ENCODE data around the gene MOSMO. TPM values are rescaled to one million over a fixed set of nuclear protein-coding genes. Genes with fewer than 3 reads are reported as not detected.

MOSMO gene
- polyA plus RNA-seq, 1 experiment = 7.3 TPM

- POLR2A ChIA-PET = interaction anchor here (0.7 to 1.0 kb wide), 2 partner anchors 14 to 1109 kb away, joined by 7 to 12 read pairs; no protein-coding TSS in a partner anchor
- TF ChIP-seq CTCF (IDR thresholded peaks at IDR 0.05; ENCODE audit: insufficient read depth, low read depth, low read length) = no peak
- CTCF ChIA-PET = interaction anchor here (0.6 to 2.9 kb wide), 2 partner anchors 52 to 66 kb away, joined by 4 to 13 read pairs; no protein-coding TSS in a partner anchor
Measured at GRCh38 chr16:22012241-22012640, 4.3 kb downstream of the MOSMO start.

GRCh38 chr16:22013486-22013885 lies 5.6 kb downstream of the MOSMO start:
- no peak for TF ChIP-seq CTCF (IDR thresholded peaks at IDR 0.05; ENCODE audit: insufficient read depth, low read depth, low read length)
- POLR2A ChIA-PET = no interaction called here
- CTCF ChIA-PET = no interaction called here
- no peaks in the 10 kb centered on the region for H3K36me3 ChIP-seq (ENCODE audit: control insufficient read depth, insufficient read depth, low read length)
- no peak overlapping the region for H3K4me3 ChIP-seq (ENCODE audit: low read depth, low read length)
- DNase-seq (ENCODE audit: low read depth) = no peak
- no peaks in the 10 kb centered on the region for H3K27me3 ChIP-seq (ENCODE audit: control insufficient read depth, insufficient read depth, low read length)

More at GRCh38 chr16:22012241-22012640, 4.3 kb downstream of the MOSMO start:
- Histone ChIP-seq H3K36me3 (ENCODE audit: control insufficient read depth, insufficient read depth, low read length) (no peaks in the 10 kb centered on the region), H3K4me3 (ENCODE audit: low read depth, low read length) (no peak overlapping the region), H3K27me3 (ENCODE audit: control insufficient read depth, insufficient read depth, low read length) (no peaks in the 10 kb centered on the region)
- DNase-seq (ENCODE audit: low read depth) = no peak

- no peak overlapping the region for H3K4me3 ChIP-seq (ENCODE audit: low read depth, low read length)
- ChIA-PET CTCF (interaction anchor here (1.5 to 1.6 kb wide), 2 partner anchors 63 to 174 kb away, joined by 3 to 6 read pairs; no protein-coding TSS in a partner anchor), POLR2A (no interaction called here)
- no peaks in the 10 kb centered on the region for H3K36me3 ChIP-seq (ENCODE audit: control insufficient read depth, insufficient read depth, low read length)
- DNase-seq (ENCODE audit: low read depth) = no peak
- TF ChIP-seq CTCF (IDR thresholded peaks at IDR 0.05; ENCODE audit: insufficient read depth, low read depth, low read length) = no peak
- no peaks in the 10 kb centered on the region for H3K27me3 ChIP-seq (ENCODE audit: control insufficient read depth, insufficient read depth, low read length)
Measured at GRCh38 chr16:22014271-22014873, 6.5 kb downstream of the MOSMO start.

DNA sequence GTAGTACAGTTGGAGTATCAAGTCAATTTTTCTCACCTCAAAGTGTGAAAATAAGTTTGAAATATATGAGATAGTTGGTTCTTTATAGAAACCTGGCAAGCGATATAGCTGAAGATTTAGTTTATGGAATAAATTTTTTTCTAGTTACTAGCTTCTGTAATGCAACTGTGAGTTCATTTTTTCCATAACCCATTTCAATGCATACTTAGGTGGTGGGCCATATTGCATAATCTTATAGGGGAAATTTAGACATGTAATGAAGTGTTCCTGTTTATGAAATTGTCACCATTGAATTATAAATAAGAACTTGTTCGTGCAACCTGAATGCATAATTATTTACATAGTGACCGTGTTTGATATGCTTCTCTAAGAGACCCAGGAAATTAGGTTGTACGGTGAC lies 9.0 kb downstream of the MOSMO start:
- CTCF ChIA-PET = interaction anchor here (1.7 to 1.8 kb wide), 2 partner anchors 15 to 61 kb away, joined by 3 to 10 read pairs; no protein-coding TSS in a partner anchor
- Histone ChIP-seq H3K4me3 (ENCODE audit: low read depth, low read length) (no peak overlapping the region), H3K27me3 (ENCODE audit: control insufficient read depth, insufficient read depth, low read length) (no peaks in the 10 kb centered on the region), H3K36me3 (ENCODE audit: control insufficient read depth, insufficient read depth, low read length) (no peaks in the 10 kb centered on the region)
- no peak for TF ChIP-seq CTCF (IDR thresholded peaks at IDR 0.05; ENCODE audit: insufficient read depth, low read depth, low read length)
- no peak for DNase-seq (ENCODE audit: low read depth)
- POLR2A ChIA-PET = no interaction called here

DNA sequence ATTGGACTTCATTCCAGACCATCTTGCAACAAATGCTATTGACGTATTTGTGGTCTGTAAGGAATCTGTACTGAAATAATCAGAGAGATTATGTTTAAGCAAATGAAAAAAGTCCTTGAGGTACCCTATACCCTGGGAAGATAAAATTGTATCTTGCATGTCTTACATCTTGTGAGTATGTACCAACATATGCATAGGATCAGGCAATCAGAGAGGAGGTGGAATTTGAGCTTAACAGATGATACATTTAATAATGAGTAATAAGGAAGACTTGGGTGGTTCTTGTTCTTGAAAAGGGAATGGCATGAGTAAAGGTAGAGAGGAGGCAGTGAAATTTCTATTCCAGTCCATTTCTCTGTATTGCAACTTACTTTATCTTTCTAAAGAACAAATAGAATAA lies 10.6 kb downstream of the MOSMO start:
- DNase-seq (ENCODE audit: low read depth) = no peak
- no peaks in the 10 kb centered on the region for H3K27me3 ChIP-seq (ENCODE audit: control insufficient read depth, insufficient read depth, low read length)
- TF ChIP-seq CTCF (IDR thresholded peaks at IDR 0.05; ENCODE audit: insufficient read depth, low read depth, low read length) = no peak
- no peak overlapping the region for H3K4me3 ChIP-seq (ENCODE audit: low read depth, low read length)
- CTCF ChIA-PET = no interaction called here
- no peaks in the 10 kb centered on the region for H3K36me3 ChIP-seq (ENCODE audit: control insufficient read depth, insufficient read depth, low read length)
- POLR2A ChIA-PET = interaction anchor here (0.6 kb wide), 1 partner anchor 53 kb away, joined by 3 read pairs; no protein-coding TSS in a partner anchor

Data from BJ (cell line).